Activated gamma-delta T cell treated with Interleukin-2 at 50 U/mL for 16 hours (primary cell): ENCODE data around the gene PLPP2.
A peak's percentile ranks its signal among the peaks of the same experiment; 100 is the strongest.

Source experiments
- DNase-seq: peaks from one replicate; pipeline ENCODE4 v3.0.0-alpha.2; 2020

The PLPP2 gene

DNA sequence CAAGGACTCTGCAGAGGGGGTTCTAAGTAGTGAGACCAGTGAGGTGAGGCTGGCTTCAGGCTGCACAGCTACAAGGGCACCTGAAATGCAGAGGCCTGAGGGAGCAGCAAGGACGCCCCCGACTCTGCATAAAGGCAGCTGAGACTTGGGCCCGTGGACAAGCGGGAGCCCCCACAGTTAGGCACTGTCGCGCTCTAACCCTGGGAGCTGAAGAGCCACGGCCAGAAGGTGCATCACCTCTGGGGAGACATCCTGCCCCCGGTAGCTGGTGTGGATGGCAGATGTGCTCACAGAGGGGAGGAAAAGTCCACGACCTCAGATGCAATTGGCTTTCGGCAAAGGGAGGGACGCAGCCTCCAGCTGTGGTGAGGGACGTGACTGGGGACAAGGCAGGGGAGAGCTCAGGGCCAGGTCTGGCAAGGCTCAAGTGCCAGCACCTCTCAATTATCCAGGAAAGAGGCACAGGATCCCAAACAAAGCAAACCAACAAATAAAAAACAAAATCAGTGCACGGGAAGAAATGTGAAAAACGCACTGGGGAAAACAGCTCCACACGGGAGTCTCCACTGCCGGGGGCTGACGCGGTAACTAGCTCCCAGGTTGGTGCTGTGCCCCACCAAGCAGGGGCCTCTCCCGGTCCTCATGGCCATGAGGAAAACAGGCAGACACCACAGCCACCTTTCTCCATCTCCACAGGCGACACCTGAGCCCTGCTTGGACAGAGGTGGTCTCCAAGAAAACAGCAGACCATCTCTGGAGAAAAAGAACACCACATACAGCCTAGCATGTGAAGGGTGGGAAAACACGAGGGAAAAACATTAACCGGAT lies 23.0 kb upstream of the PLPP2 start:
- DNase-seq = no peak

GRCh38 chr19:313169-313987 lies 22.2 kb upstream of the PLPP2 start:
- no peak for DNase-seq

GRCh38 chr19:311813-312261 lies 20.6 kb upstream of the PLPP2 start:
- DNase-seq = no peak

DNA sequence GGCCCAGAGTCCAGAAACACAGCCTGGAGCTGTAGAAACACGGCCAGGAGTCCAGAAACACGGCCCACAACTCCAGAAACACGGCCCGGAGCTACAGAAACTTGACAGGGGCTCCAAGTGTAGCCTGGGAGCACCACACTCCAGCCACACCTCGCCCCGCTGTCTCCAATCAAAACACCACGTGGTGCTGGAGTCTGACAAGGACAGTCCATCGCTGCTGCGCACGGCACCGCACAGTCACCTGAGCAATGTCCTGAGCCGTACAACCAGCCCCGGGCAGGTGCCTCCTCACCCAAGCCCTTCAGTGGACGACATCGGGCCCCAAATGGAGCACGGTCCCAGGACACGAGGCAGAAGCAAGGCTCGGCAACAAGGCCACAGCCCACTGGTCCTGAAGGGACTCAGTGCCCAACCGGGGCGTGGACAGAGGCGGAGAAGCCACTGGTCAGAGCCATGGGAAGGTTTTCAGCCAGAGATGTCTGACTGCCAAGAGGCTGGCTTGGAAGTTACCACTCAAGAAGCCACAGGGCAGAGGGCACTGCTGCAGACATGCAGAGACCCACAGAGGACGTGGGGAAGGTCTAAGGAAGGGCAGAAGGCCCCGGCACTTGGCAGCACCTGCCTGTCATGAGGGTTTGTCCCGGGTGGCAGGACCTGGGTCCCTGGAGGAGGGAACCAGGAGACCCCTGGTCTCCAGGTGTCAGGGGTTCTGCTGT lies 19.7 kb upstream of the PLPP2 start:
- no peak for DNase-seq

DNA sequence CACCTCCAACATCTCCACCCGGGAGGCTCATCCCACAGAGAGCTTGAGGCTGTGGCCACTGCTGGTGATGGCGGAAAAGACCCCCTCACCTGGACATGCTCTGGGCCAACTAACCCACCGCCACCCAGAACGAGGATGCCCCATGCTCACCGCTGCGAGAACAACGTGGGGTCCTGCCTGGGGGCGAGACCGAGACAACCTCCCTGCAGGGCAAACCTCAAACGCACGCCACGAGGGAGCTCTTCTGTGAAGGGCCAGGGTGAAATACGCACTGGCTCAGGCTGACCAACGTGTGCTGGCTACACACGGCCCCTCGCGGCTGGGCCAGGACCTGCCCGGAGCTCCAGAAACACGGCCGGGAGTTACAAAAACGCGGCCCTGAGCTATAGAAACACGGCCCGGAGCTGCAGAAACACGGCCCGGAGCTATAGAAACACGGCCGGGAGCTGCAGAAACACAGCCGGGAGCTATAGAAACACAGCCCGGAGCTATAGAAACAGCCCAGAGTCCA lies 19.0 kb upstream of the PLPP2 start:
- DNase-seq = no peak

GRCh38 chr19:309206-309565 lies 18.0 kb upstream of the PLPP2 start:
- DNase-seq = no peak

DNA sequence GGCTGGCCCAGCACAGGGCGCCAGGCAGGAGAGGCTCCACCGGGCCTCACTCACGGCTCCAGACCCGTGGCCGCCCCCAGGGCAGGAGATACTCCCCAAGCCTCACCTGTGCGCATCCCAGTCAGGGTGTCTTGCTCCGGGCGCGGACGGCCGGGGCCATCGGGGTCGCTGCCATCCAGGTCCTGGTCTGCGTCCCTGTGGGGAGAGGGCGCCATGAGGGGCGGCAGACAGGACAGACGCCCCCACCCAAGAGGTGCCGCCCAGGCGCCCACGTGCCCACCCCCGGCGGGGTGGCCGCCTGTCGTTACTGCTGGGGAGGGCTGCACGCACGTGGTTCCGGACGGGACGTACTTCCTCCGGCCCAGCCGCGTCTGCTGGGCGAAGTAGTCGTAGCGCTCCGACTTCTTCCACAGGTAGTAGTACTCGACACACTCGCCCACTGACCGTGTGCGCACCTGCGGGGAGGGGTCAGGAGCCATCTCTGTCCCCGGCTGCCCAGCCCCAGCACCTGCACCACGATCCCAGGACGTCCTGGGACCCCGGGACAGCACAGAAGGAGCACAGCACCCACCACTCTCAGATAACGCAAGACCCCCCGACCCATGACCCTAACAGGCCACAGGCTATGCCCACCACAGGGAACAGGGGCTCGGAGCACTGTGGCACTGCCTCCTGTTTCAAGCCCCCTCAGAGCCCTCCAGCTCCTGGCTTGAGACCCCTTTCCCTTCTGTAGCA lies 17.4 kb upstream of the PLPP2 start:
- no peak for DNase-seq

GRCh38 chr19:307793-308420 lies 16.7 kb upstream of the PLPP2 start:
- DNase-seq = no peak

- no peak for DNase-seq
Measured at GRCh38 chr19:307111-307531, 15.9 kb upstream of the PLPP2 start.

DNA sequence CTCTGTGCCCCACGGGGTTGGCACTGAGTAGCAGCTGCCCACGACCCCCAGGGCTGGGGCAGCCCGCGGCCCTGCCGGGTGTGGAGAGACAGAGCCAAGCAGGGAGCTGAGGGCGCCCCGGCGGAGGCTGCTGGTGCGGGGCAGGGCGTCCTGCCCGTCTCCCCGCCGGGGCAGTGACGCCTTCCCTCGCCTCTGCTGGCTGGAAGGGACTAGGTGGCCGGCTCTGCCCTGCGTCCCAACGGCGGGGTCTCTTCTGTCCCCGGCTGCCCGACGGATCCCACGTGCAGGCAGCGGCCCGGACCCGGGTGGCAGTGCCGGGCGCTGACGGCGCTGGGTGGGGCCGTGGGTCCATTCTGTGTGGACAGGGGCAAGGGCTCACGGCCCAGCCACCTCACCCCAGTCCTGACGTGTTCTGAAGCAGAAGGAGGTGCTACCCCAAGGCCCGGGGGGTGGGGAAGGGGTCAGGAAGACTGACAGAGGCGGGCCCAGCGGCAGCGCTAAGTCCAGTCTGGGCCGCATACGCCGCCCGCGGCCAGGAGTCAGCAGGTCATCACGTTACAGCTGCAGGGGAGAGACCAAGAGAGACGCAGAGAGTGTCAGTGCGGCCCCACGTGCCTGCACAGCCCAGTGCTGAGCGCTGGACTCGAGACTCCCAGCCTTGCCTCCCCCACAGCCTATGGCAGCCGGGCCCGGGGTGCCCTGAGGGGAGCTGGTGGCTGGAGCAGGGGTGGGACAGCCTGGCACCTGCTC lies 15.1 kb upstream of the PLPP2 start:
- no peak for DNase-seq

DNA sequence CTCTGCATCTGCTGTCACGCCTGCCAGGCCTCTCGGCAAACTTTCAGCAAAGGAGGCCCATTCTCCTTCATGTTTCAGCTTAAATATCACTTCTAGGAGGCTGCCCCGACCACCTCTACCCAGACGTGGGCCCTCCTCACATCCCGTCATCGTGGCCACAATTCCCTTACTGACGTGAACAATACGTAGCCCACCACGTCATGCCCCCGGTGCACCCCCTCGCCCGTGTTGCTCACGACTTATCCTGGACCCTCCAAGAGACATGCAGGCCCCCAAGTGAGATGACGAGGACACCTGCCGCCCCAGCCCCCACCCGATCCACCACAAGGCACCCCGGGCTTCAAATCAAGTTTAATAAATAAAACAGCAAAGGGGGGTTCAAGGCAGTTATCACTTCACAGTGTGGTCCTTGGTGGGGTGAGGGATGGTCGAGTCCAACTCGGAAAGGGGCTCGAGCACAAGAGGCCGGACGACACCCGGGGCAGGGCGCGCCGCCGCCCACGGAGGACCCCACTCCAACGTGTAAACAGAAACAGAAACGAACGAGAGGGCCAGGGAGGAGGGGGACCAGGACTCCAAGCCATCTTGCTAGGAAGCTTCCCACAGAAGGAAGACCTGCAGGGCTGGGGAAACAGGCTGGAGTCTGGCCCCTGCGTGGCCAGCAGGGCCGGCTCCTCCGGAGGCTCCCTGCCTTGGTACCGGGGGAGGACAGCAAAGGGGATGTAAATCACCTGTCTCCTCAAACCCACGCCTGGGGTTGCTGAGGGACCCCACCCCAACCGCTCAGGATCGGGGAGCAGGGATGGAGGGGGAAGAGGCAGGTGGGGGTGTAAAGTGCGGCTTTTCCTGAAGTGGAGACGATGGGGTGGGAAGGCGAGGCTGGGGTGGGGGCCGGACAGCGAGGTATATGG lies 14.3 kb upstream of the PLPP2 start:
- DNase-seq = no peak

DNA sequence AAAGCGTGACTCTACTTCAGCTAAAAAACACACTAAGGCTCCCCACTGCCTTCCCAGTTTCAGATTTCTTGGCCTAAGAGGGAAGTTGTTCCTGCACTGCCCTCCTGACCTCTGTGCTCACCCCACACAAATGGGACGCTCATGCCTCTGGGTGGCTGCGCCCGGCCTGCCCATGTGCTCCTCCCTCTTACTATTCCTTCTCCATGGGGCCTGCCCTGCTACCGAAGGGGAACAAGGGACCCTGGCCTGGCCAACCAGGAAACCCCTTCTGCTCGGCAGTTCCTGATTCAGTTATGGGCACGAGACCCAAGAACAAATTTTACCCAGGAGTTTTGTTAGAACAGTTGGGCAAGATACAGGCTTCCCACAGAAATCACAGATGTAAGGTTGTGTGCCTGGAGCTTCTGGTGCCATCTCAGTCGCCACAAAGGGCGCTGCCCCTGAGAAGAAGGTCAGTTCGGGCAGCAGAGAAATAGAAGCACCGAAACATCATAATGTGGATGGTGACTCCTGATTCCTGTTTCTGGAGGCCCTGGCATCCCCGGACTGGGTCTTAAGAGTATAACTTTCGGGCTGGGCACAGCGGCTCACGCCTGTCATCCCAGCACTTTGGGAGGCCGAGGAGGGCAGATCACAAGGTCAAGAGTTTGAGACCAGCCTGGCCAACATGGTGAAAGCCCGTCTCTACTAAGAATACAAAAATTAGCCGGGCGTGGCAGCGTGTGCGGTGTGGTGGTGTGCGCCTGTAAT lies 5.4 kb upstream of the PLPP2 start:
- no peak for DNase-seq

DNA sequence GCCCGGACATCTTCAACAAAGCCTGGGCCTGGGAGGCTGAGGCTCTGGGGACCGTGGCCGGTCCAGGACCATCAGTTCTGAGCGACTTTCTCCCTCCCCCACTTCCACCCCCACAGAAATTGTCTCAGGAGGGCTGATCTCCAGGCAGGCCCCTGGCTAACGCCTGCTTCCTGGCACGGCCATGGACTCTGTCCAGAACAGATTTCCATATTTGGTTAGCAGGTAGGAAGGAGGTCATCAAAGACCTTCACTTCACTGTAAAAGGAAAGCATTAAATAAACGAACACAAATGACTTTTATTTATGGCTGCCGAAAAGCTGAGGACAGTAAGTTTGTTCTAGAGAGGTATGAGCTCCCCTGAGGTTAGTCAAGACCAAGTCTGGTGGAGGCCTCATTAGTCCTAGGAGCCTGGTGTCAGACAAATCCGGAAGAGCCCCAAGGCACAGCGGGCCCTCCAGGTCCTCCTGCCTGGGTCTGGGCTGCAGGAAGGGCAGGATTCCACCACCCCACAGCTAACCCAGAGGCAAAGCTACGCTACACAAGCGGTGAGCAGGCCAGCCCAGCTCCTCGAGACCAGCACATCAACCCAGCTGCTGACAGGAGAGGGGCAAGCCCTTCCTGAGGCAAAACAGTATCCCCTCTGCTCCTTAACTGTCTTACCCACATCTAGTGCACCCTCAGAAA lies 4.6 kb upstream of the PLPP2 start:
- no peak for DNase-seq

- DNase-seq = peak; percentile 44
Measured at GRCh38 chr19:294946-295686, 3.9 kb upstream of the PLPP2 start.

- DNase-seq = no peak
Measured at GRCh38 chr19:294341-294945, 3.2 kb upstream of the PLPP2 start.

DNA sequence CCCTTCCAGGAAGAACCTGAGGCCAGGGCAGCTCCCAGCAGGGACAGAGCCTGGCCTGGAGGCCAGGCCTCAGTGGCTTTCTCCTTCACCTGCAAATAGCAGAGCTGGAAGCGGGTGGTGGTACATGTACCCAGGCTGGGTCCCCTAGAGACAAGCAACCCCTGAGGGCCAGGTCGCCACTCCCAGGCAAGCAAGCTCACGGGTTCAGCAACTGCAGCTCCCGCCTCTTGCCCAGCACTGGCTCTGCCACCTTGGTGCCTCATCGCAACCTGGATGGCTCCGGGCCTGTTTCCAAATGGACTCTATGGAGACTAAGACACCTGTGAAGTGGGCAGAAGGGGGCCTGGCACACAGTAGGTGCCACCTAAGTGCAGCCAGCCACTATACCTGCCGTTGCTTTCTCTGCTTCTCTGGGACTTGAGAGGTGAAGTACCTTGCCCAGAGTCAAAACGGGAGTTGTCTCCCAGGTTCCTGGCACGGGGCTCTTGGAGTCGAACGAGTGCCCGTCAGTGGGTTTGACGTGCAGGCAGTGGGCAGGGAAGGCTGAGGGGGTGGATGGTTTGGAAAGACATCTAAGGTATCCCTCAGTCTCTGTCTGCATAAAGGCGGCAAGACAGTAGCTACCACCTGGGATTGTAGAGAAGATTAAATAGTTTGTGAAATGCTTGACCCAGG lies 2.4 kb upstream of the PLPP2 start:
- no peak for DNase-seq

GRCh38 chr19:292951-293350 lies 1.7 kb upstream of the PLPP2 start:
- DNase-seq = no peak
